GM12878 (cell line): ENCODE results near the gene MAPK1IP1L. TPM values are rescaled to one million over a fixed set of nuclear protein-coding genes. Genes with fewer than 3 reads are reported as not detected.
A peak's percentile ranks its signal among the peaks of the same experiment; 100 is the strongest.

Source experiments
- BACH1 ChIP-seq: fragments of 450-650 bp; IDR thresholded peaks from 2 replicates; pipeline ENCODE4 v1.6.1; 2017; ENCODE audit warnings: mild to moderate bottlenecking, borderline replicate concordance
- BRCA1 ChIP-seq: IDR thresholded peaks from 2 replicates; pipeline ENCODE4 v1.6.1; 2011; ENCODE audit warnings: low read depth, low read length, improper control_type of control experiment
- CBX3 ChIP-seq: fragments of 200-600 bp; sonication (generic); IDR thresholded peaks from 2 replicates; pipeline ENCODE4 v1.6.1; 2016; ENCODE audit warnings: low read depth, borderline replicate concordance
- CEBPZ ChIP-seq: fragments of 150-350 bp; IDR thresholded peaks from 2 replicates; pipeline ENCODE4 v1.6.1; 2016; ENCODE audit warnings: low read depth, low read length
- CHD1 ChIP-seq: IDR thresholded peaks from 2 replicates; pipeline ENCODE4 v1.6.1; 2012; ENCODE audit warnings: low read depth, low read length, improper control_type of control experiment
- HCFC1 ChIP-seq: fragments of 150-350 bp; IDR thresholded peaks from 2 replicates; pipeline ENCODE4 v1.6.1; 2014; ENCODE audit warnings: low read length
- HDGF ChIP-seq: fragments of 450-650 bp; IDR thresholded peaks from 2 replicates; pipeline ENCODE4 v1.6.1; 2016; ENCODE audit warnings: antibody characterized with exemption
- IKZF1 ChIP-seq: fragments of 450-650 bp; conservative IDR thresholded peaks from 2 replicates; pipeline ENCODE4 v1.6.1; 2017; ENCODE audit warnings: antibody characterized with exemption, mild to moderate bottlenecking
- KDM1A ChIP-seq: fragments of 200-600 bp; sonication (generic); IDR thresholded peaks from 2 replicates; pipeline ENCODE4 v1.6.1; 2016; ENCODE audit warnings: borderline replicate concordance
- MEF2B ChIP-seq: fragments of 450-650 bp; IDR thresholded peaks from 2 replicates; pipeline ENCODE4 v1.6.1; 2018; ENCODE audit warnings: mild to moderate bottlenecking, moderate library complexity; ENCODE audit not compliant: partially characterized antibody, poor library complexity, severe bottlenecking
- MTA3 ChIP-seq: IDR thresholded peaks from 2 replicates; pipeline ENCODE4 v1.6.1; 2012; ENCODE audit warnings: low read length, inconsistent platforms, borderline replicate concordance
- MXI1 ChIP-seq: fragments of 150-350 bp; IDR thresholded peaks from 2 replicates; pipeline ENCODE4 v1.6.1; 2011; ENCODE audit warnings: low read depth, mild to moderate bottlenecking, inconsistent platforms, low read length, improper control_type of control experiment
- NFXL1 ChIP-seq: fragments of 450-650 bp; IDR thresholded peaks from 2 replicates; pipeline ENCODE4 v1.6.1; 2017; ENCODE audit warnings: antibody characterized with exemption, mild to moderate bottlenecking, borderline replicate concordance
- NR2C2 ChIP-seq: IDR thresholded peaks from 2 replicates; pipeline ENCODE4 v1.6.1; 2011; ENCODE audit warnings: borderline replicate concordance, low read depth; ENCODE audit not compliant: control insufficient read depth, insufficient read length
- POLR2AphosphoS2 ChIP-seq: IDR thresholded peaks from 2 replicates; pipeline ENCODE4 v1.6.1; 2011; ENCODE audit warnings: low read depth, mild to moderate bottlenecking, low read length, improper control_type of control experiment, moderate library complexity
- POU2F2 ChIP-seq: IDR thresholded peaks from 3 replicates; pipeline ENCODE4 v1.6.1; 2011; ENCODE audit warnings: low read depth, mild to moderate bottlenecking, low read length, borderline replicate concordance
- RCOR1 ChIP-seq: conservative IDR thresholded peaks from 2 replicates; pipeline ENCODE4 v1.6.1; 2012; ENCODE audit warnings: low read depth, low read length, improper control_type of control experiment
- SREBF2 ChIP-seq: IDR thresholded peaks from 2 replicates; pipeline ENCODE4 v1.6.1; 2012; ENCODE audit warnings: mild to moderate bottlenecking, low read length
- ZBTB33 ChIP-seq: fragments of 450-650 bp; IDR thresholded peaks from 2 replicates; pipeline ENCODE4 v1.6.1; 2017; ENCODE audit warnings: mild to moderate bottlenecking
- polyA plus RNA-seq, 11 experiments: library from polyadenylated mRNA; depleted of rRNA in 4 of 11; unstranded in 6 of 11; stranded (reverse) in 5 of 11; fragments of >200 nt; fragmentation: Nextera tagmentation in 4 of 11; fragmentation: Illumina TruSeq in 1 of 11; extraction: Ambion mirVana in 4 of 11; extraction: Trizol in 1 of 11; gene quantifications; 1 replicate in 1 of 11; 2 replicates in 10 of 11; pipeline versions ENCODE4 v1.2.1 to v1.2.3, GENCODE V29; 2011 to 2016; ENCODE audit warnings: inconsistent platforms in 2 of 11, missing spikeins in 2 of 11, low read depth in 1 of 11
- total RNA-seq, 4 experiments: library from RNA; depleted of rRNA in 3 of 4; stranded (reverse); fragments of >200 nt in 3 of 4; fragmentation: Illumina TruSeq in 1 of 4; extraction: Trizol in 1 of 4; gene quantifications; 2 replicates each; pipeline versions ENCODE4 v1.2.1 to v1.2.3, GENCODE V29; 2013 to 2021
- TF ChIP-seq, protein P1 (sequence below): IDR thresholded peaks from 2 replicates; pipeline ENCODE4 v1.6.1; 2012; ENCODE audit warnings: low read depth, low read length, improper control_type of control experiment
- TF ChIP-seq, protein P2 (sequence below): fragments of 450-650 bp; IDR thresholded peaks from 2 replicates; pipeline ENCODE4 v1.6.1; 2017; ENCODE audit warnings: mild to moderate bottlenecking, low read depth, inconsistent platforms; ENCODE audit not compliant: poor library complexity, severe bottlenecking

Gene MAPK1IP1L
- total and polyA plus RNA-seq, 10 of the 15 experiments (the other 5 are each of a cell fraction or from before 2014, with no cell fraction given), result 44.6 to 117 (median 73.0) TPM

- TF ChIP-seq CEBPZ, result no peak
- TF ChIP-seq HCFC1, result no peak
- TF ChIP-seq CBX3, result no peak
- TF ChIP-seq, protein P1, sequence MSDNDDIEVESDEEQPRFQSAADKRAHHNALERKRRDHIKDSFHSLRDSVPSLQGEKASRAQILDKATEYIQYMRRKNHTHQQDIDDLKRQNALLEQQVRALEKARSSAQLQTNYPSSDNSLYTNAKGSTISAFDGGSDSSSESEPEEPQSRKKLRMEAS, result peak; percentile 63; the same call in 1 of the 2 replicates
- no peak for TF ChIP-seq HDGF
- TF ChIP-seq KDM1A, result no peak
- TF ChIP-seq IKZF1, result peak; percentile 80
- no peak for TF ChIP-seq NFXL1
- no peak for TF ChIP-seq MXI1
- no peak for TF ChIP-seq ZBTB33
- TF ChIP-seq POLR2AphosphoS2, result peak; percentile 38; the same call in 1 of the 2 replicates
- peak; percentile 100 for TF ChIP-seq POU2F2
- peak; percentile 79; the same call in 1 of the 2 replicates for TF ChIP-seq MTA3
- TF ChIP-seq, protein P2, sequence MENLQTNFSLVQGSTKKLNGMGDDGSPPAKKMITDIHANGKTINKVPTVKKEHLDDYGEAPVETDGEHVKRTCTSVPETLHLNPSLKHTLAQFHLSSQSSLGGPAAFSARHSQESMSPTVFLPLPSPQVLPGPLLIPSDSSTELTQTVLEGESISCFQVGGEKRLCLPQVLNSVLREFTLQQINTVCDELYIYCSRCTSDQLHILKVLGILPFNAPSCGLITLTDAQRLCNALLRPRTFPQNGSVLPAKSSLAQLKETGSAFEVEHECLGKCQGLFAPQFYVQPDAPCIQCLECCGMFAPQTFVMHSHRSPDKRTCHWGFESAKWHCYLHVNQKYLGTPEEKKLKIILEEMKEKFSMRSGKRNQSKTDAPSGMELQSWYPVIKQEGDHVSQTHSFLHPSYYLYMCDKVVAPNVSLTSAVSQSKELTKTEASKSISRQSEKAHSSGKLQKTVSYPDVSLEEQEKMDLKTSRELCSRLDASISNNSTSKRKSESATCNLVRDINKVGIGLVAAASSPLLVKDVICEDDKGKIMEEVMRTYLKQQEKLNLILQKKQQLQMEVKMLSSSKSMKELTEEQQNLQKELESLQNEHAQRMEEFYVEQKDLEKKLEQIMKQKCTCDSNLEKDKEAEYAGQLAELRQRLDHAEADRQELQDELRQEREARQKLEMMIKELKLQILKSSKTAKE, result peak; percentile 39
- no peak for TF ChIP-seq RCOR1
- no peak for TF ChIP-seq SREBF2
- no peak for TF ChIP-seq CHD1
- TF ChIP-seq BACH1, result peak; percentile 76; the same call in 1 of the 2 replicates
- no peak for TF ChIP-seq BRCA1
- no peak for TF ChIP-seq NR2C2
- TF ChIP-seq MEF2B, result peak; percentile 68
Observed at GRCh38 chr14:55102141-55102621, 50.7 kb downstream of the MAPK1IP1L start (continued).
